ACC112 (cell line): ENCODE results near the gene RGS12.

ENCODE experiments used
- H2AFZ ChIP-seq: fragments of 200-600 bp; sonication (generic); one replicate; pipeline ENCODE4 v1.6.0; 2017; ENCODE audit warnings: antibody characterized with exemption, low read length; ENCODE audit not compliant: unreplicated experiment
- H3K27ac ChIP-seq: fragments of 200-600 bp; sonication (generic); 2 replicates; pipeline ENCODE4 v1.5.1; 2014; ENCODE audit warnings: low read depth, mild to moderate bottlenecking, antibody characterized with exemption, low read length, moderate library complexity
- H3K27me3 ChIP-seq: fragments of 200-600 bp; sonication (generic); 2 replicates; pipeline ENCODE4 v1.6.1; 2014; ENCODE audit warnings: mild to moderate bottlenecking, antibody characterized with exemption, low read length, moderate library complexity, mixed read lengths; ENCODE audit not compliant: insufficient read depth
- H3K36me3 ChIP-seq: fragments of 200-600 bp; sonication (generic); 2 replicates; pipeline ENCODE4 v1.6.1; 2016; ENCODE audit warnings: mild to moderate bottlenecking, antibody characterized with exemption, low read length, moderate library complexity, mixed read lengths; ENCODE audit not compliant: insufficient read depth
- H3K4me1 ChIP-seq: fragments of 200-600 bp; sonication (generic); one replicate; pipeline ENCODE4 v1.6.1; 2016; ENCODE audit warnings: low read length, mixed read lengths; ENCODE audit not compliant: insufficient read depth, unreplicated experiment, control insufficient read depth
- H3K4me3 ChIP-seq: fragments of 200-600 bp; sonication (generic); 2 replicates; pipeline ENCODE4 v1.5.1; 2014; ENCODE audit warnings: mild to moderate bottlenecking, low read depth, low read length
- H3K79me2 ChIP-seq: fragments of 200-600 bp; sonication (generic); one replicate; pipeline ENCODE4 v1.6.0; 2016; ENCODE audit warnings: low read length; ENCODE audit not compliant: control insufficient read depth, unreplicated experiment, insufficient read depth

The RGS12 gene

GRCh38 chr4:3292571-3293400, at the start of gene RGS12:
RGS12 (plus strand) TSS chr4:3293021; CDS start chr4:3316171, 23,150 bp downstream.
- H3K36me3 ChIP-seq, result no peaks in the 10 kb centered on the region
- peaks cover 7% of the 10 kb centered on the region for H3K4me1 ChIP-seq
- H2AFZ ChIP-seq, result peak within 1 kb of the TSS; percentile 88
- peaks cover 7% of the 10 kb centered on the region for H3K27me3 ChIP-seq
- H3K79me2 ChIP-seq, result no peaks in the 10 kb centered on the region
- H3K27ac ChIP-seq, result peak within 1 kb of the TSS; percentile 59; the same call in 1 of the 2 replicates
- H3K4me3 ChIP-seq, result peak within 1 kb of the TSS; percentile 97

GRCh38 chr4:3243136-3243780, 49.6 kb upstream of the RGS12 start:
- no peak overlapping the region for H2AFZ ChIP-seq
- H3K27ac ChIP-seq, result no peak overlapping the region
- no peaks in the 10 kb centered on the region for H3K79me2 ChIP-seq
- H3K36me3 ChIP-seq, result no peaks in the 10 kb centered on the region
- H3K4me1 ChIP-seq, result no peaks in the 10 kb centered on the region
- no peaks in the 10 kb centered on the region for H3K27me3 ChIP-seq
- no peak overlapping the region for H3K4me3 ChIP-seq

- Histone ChIP-seq H3K79me2 (no peaks in the 10 kb centered on the region), H3K4me3 (no peak overlapping the region), H3K27me3 (no peaks in the 10 kb centered on the region), H3K36me3 (no peaks in the 10 kb centered on the region), H2AFZ (no peak overlapping the region), H3K4me1 (no peaks in the 10 kb centered on the region), H3K27ac (no peak overlapping the region)
Measured at GRCh38 chr4:3244002-3244401, 48.8 kb upstream of the RGS12 start.

GRCh38 chr4:3244747-3245146, 48.1 kb upstream of the RGS12 start:
- H3K4me3 ChIP-seq, result no peak overlapping the region
- H3K36me3 ChIP-seq, result no peaks in the 10 kb centered on the region
- no peaks in the 10 kb centered on the region for H3K4me1 ChIP-seq
- no peaks in the 10 kb centered on the region for H3K27me3 ChIP-seq
- H2AFZ ChIP-seq, result no peak overlapping the region
- no peak overlapping the region for H3K27ac ChIP-seq
- H3K79me2 ChIP-seq, result no peaks in the 10 kb centered on the region

- no peak overlapping the region for H3K27ac ChIP-seq
- H3K79me2 ChIP-seq, result no peaks in the 10 kb centered on the region
- H3K27me3 ChIP-seq, result no peaks in the 10 kb centered on the region
- H2AFZ ChIP-seq, result no peak overlapping the region
- no peak overlapping the region for H3K4me3 ChIP-seq
- H3K4me1 ChIP-seq, result no peaks in the 10 kb centered on the region
- no peaks in the 10 kb centered on the region for H3K36me3 ChIP-seq
Measured at GRCh38 chr4:3245676-3246075, 47.1 kb upstream of the RGS12 start.

GRCh38 chr4:3246458-3247398, 46.1 kb upstream of the RGS12 start:
- Histone ChIP-seq H3K4me1 (no peaks in the 10 kb centered on the region), H3K4me3 (no peak overlapping the region), H3K27me3 (no peaks in the 10 kb centered on the region), H2AFZ (no peak overlapping the region), H3K36me3 (no peaks in the 10 kb centered on the region), H3K79me2 (no peaks in the 10 kb centered on the region), H3K27ac (no peak overlapping the region)

GRCh38 chr4:3247399-3248177, 45.2 kb upstream of the RGS12 start:
- H3K79me2 ChIP-seq, result no peaks in the 10 kb centered on the region
- H3K27ac ChIP-seq, result no peak overlapping the region
- no peaks in the 10 kb centered on the region for H3K4me1 ChIP-seq
- H2AFZ ChIP-seq, result no peak overlapping the region
- no peak overlapping the region for H3K4me3 ChIP-seq
- no peaks in the 10 kb centered on the region for H3K36me3 ChIP-seq
- no peaks in the 10 kb centered on the region for H3K27me3 ChIP-seq

- no peaks in the 10 kb centered on the region for H3K4me1 ChIP-seq
Measured at GRCh38 chr4:3248178-3248480, 44.7 kb upstream of the RGS12 start.

GRCh38 chr4:3248811-3249661, 43.8 kb upstream of the RGS12 start, which contains the start of gene MSANTD1:
MSANTD1 (plus strand) TSS chr4:3249159; CDS start chr4:3249223, 64 bp downstream.
- Histone ChIP-seq H3K4me1 (no peaks in the 10 kb centered on the region), H3K79me2 (no peaks in the 10 kb centered on the region), H3K27me3 (no peaks in the 10 kb centered on the region), H2AFZ (no peak within 1 kb of the TSS), H3K4me3 (no peak within 1 kb of the TSS), H3K36me3 (no peaks in the 10 kb centered on the region), H3K27ac (no peak within 1 kb of the TSS)

More at GRCh38 chr4:3248178-3248480, 44.7 kb upstream of the RGS12 start:
- Histone ChIP-seq H3K4me3 (no peak overlapping the region), H2AFZ (no peak overlapping the region), H3K79me2 (no peaks in the 10 kb centered on the region), H3K36me3 (no peaks in the 10 kb centered on the region), H3K27ac (no peak overlapping the region), H3K27me3 (no peaks in the 10 kb centered on the region)
